HUES6 (cell line): Measurements from ENCODE around the gene TNC.

ENCODE experiments used
- H3K27ac ChIP-seq: 2 replicates; pipeline ENCODE4 v1.7.0; 2013; ENCODE audit warnings: low read depth, mild to moderate bottlenecking, low read length, inconsistent platforms
- H3K27me3 ChIP-seq: 2 replicates; pipeline ENCODE4 v1.6.1; 2013; ENCODE audit warnings: low read length; ENCODE audit not compliant: control insufficient read depth, insufficient read depth
- H3K36me3 ChIP-seq: 2 replicates; pipeline ENCODE4 v1.6.1; 2013; ENCODE audit warnings: low read length; ENCODE audit not compliant: control insufficient read depth, insufficient read depth
- H3K4me1 ChIP-seq: 2 replicates; pipeline ENCODE4 v1.6.1; 2013; ENCODE audit warnings: low read length; ENCODE audit not compliant: control insufficient read depth, insufficient read depth
- H3K4me3 ChIP-seq: 2 replicates; pipeline ENCODE4 v1.5.1; 2013; ENCODE audit warnings: low read depth, low read length
- H3K9ac ChIP-seq: one replicate; pipeline ENCODE4 v1.6.1; 2013; ENCODE audit warnings: mild to moderate bottlenecking, low read length
- H3K9me3 ChIP-seq: 2 replicates; pipeline ENCODE4 v1.6.1; 2013; ENCODE audit warnings: low read depth, low read length; ENCODE audit not compliant: control insufficient read depth, insufficient read depth

The TNC gene

DNA sequence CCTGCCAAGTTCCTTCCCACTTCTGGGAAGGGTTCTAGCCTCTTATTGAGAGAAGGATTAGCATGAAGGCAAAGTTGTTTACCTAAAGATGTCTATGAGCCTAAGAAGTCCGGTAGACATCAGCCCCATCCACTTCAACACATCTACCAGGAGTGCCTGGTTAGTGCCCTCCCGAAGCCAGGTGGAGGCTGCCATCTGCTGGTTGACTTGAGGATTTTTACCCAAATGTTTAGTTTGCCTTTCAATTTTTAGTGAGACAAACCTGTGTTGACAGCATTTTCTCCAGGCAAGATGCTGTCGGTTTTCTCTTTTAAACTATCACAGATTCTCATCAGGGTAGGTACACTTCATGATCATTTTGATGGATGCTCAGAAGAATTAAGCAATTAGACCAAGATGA lies 104.0 kb downstream of the TNC start:
- H3K9me3 ChIP-seq: no peaks in the 10 kb centered on the region
- no peak overlapping the region for H3K9ac ChIP-seq
- H3K4me3 ChIP-seq: no peak overlapping the region
- H3K27me3 ChIP-seq: 0 out of 2 replicates have a peak, but pooled peaks cover 3% of the 10 kb centered on the region
- H3K4me1 ChIP-seq: no peaks in the 10 kb centered on the region; the same call in 1 of the 2 replicates
- H3K36me3 ChIP-seq: no peaks in the 10 kb centered on the region
- H3K27ac ChIP-seq: no peak overlapping the region

DNA sequence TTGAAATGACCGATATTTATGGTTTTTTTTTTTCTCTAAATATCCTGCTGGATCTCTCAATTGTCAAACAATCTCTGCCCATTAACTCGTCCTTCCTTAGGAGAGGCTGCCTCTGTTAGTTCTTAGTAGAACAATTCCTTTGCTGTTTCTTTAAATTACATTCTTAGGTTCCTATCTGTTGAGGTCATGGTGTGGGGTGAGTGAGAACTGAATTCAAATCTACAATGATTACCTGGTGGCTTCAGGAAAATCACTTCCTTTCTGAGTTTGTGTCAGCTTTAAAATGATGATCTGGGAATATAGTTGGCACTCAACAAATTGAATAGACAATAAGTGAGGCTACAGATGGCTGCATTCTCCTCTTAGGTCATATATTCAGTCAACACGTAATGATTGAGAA lies 105.5 kb downstream of the TNC start:
- H3K36me3 ChIP-seq: no peaks in the 10 kb centered on the region
- H3K9ac ChIP-seq: no peak overlapping the region
- no peaks in the 10 kb centered on the region for H3K9me3 ChIP-seq
- H3K27me3 ChIP-seq: 0 out of 2 replicates have a peak, but pooled peaks cover 3% of the 10 kb centered on the region
- H3K4me1 ChIP-seq: no peaks in the 10 kb centered on the region; the same call in 1 of the 2 replicates
- no peak overlapping the region for H3K4me3 ChIP-seq
- no peak overlapping the region for H3K27ac ChIP-seq

GRCh38 chr9:115010874-115011273 lies 107.1 kb downstream of the TNC start:
- Histone ChIP-seq H3K27ac (no peak overlapping the region), H3K4me1 (no peaks in the 10 kb centered on the region; the same call in 1 of the 2 replicates)

GRCh38 chr9:115008536-115009270 lies 109.3 kb downstream of the TNC start:
- Histone ChIP-seq H3K36me3 (no peaks in the 10 kb centered on the region), H3K4me3 (no peak overlapping the region), H3K4me1 (no peaks in the 10 kb centered on the region; the same call in 1 of the 2 replicates), H3K9me3 (no peaks in the 10 kb centered on the region), H3K27ac (no peak overlapping the region), H3K27me3 (0 out of 2 replicates have a peak, but pooled peaks cover 3% of the 10 kb centered on the region), H3K9ac (no peak overlapping the region)

More at GRCh38 chr9:115010874-115011273, 107.1 kb downstream of the TNC start:
- Histone ChIP-seq H3K9me3 (no peaks in the 10 kb centered on the region), H3K27me3 (0 out of 2 replicates have a peak, but pooled peaks cover 3% of the 10 kb centered on the region), H3K36me3 (no peaks in the 10 kb centered on the region), H3K4me3 (no peak overlapping the region), H3K9ac (no peak overlapping the region)

DNA sequence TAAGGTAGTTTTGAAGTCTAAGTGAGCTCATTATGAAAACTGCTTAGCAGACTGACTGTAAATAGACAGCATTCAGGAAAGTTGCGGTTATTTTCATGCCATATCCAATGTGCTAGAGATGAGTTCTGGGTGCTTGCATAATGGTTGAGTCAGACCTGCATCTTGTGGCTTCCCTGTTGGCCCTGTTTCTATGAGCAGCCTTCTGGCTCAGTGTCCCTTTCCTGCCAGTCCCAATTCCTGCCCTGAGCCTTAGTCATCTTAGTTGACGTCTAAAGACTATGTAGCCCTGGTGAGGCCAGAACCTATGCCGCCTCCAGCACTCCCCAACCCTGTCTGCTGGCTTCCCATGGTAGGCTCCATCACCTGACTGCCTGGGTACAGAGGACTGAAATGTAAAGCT lies 111.3 kb downstream of the TNC start:
- no peak overlapping the region for H3K27ac ChIP-seq
- H3K9ac ChIP-seq: no peak overlapping the region
- H3K4me1 ChIP-seq: no peaks in the 10 kb centered on the region
- no peaks in the 10 kb centered on the region for H3K27me3 ChIP-seq
- H3K4me3 ChIP-seq: no peak overlapping the region
- H3K36me3 ChIP-seq: no peaks in the 10 kb centered on the region
- H3K9me3 ChIP-seq: no peaks in the 10 kb centered on the region

DNA sequence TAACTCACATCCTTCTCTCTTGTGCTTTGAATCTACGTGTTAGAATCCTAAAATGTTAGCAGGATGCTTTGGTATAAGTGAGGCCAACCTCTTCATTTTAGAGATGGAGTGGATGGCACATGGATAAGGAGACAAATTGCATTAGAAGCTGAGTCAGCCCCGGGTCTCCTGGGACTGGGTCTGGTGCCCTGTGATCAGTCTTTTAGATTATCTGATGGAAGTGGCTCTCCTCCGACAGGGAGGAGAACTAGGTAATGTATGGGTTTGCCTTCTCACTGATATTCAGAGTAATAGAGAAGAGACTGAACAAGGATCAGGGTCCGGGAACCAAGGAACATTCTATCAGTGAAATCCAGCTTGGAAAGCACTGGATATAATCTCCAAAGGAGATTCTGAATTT lies 112.6 kb downstream of the TNC start:
- Histone ChIP-seq H3K27ac (no peak overlapping the region), H3K9ac (no peak overlapping the region), H3K9me3 (no peaks in the 10 kb centered on the region), H3K36me3 (no peaks in the 10 kb centered on the region), H3K4me3 (no peak overlapping the region), H3K27me3 (no peaks in the 10 kb centered on the region), H3K4me1 (no peaks in the 10 kb centered on the region)

DNA sequence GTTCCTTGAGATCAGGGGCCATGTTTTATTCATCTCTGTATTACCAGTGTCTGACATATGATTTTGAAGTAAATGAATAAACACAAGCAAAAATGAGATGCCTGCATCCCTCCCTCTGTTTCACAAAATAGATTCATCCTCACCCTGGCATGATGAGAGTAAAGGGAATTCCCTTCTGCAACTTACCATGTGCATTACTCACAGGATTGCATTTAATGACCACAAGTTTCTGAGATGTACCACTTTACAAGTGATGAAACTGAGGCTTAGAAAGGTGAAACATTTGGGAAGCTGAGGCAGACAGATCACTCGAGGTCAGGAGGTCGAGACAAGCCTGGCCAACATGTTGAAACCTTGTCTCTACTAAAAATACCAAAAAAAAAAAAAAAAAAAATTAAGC lies 113.4 kb downstream of the TNC start:
- H3K4me3 ChIP-seq: no peak overlapping the region
- no peaks in the 10 kb centered on the region for H3K27me3 ChIP-seq
- no peaks in the 10 kb centered on the region for H3K36me3 ChIP-seq
- no peaks in the 10 kb centered on the region for H3K9me3 ChIP-seq
- H3K27ac ChIP-seq: no peak overlapping the region
- H3K4me1 ChIP-seq: no peaks in the 10 kb centered on the region
- H3K9ac ChIP-seq: no peak overlapping the region

DNA sequence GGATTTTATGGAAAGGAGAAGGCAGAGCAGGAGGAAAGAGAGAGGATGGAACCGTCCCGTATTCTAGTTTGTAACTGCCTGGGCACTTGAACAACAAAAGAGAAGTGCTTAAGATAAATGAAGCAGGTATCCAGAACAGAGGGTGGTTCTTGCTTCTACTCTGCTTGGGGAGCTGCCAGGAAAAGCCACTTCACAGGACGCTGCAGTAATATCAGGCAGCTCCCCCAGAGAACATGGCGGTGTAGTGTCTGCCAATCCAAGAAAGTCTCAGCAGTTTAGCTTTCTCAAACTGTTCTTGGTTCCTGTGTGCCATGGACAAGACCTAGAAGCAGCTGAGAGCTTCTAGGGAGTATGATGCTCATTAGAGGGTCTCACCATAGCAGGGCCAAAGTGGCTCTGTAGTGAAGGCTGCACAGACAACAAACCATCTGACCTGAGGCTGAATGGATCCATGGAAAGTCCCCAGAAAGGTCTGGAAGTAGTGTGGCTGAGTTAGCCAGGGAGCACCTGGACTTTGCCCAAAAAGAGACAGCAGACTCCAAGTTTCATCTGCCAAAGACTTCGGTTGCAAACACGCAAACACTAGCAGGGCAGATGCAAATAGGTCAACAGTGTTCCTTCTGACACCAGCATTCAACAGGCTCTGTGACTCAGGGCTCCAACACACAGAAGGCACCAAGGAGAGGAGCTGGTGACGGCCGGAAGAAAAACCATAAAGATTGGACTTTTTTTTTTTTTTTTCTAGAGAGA lies 115.4 kb downstream of the TNC start:
- Histone ChIP-seq H3K4me1 (no peaks in the 10 kb centered on the region), H3K4me3 (no peak overlapping the region), H3K9me3 (no peaks in the 10 kb centered on the region), H3K9ac (no peak overlapping the region), H3K27me3 (no peaks in the 10 kb centered on the region), H3K27ac (no peak overlapping the region), H3K36me3 (no peaks in the 10 kb centered on the region)

- Histone ChIP-seq H3K9me3 (no peaks in the 10 kb centered on the region), H3K36me3 (no peaks in the 10 kb centered on the region), H3K4me1 (no peaks in the 10 kb centered on the region)
Measured at GRCh38 chr9:115000217-115000639, 117.7 kb downstream of the TNC start.

DNA sequence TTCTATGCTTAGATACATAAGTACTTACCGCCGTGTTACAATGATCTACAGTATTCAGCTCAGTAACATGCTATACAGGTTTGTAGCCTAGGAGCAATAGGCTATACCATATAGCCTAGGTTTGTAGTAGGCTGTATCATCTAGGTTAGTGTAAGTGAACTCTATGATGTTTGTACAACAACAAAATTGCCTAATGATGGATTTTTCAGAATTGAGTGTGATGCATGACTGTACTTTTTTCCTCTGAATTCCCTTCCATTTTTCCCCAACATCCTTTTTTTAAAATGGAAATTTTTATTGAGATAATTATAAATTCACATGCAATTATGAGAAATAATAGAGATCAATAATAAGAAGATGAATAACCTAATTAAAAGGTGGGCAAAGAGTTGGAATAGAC lies 119.6 kb downstream of the TNC start:
- no peaks in the 10 kb centered on the region; the same call in 1 of the 2 replicates for H3K27me3 ChIP-seq
- H3K9ac ChIP-seq: no peak overlapping the region
- H3K27ac ChIP-seq: no peak overlapping the region
- no peaks in the 10 kb centered on the region for H3K4me1 ChIP-seq
- H3K4me3 ChIP-seq: no peak overlapping the region
- H3K9me3 ChIP-seq: no peaks in the 10 kb centered on the region
- H3K36me3 ChIP-seq: no peaks in the 10 kb centered on the region

More at GRCh38 chr9:115000217-115000639, 117.7 kb downstream of the TNC start:
- Histone ChIP-seq H3K27me3 (no peaks in the 10 kb centered on the region; the same call in 1 of the 2 replicates), H3K9ac (no peak overlapping the region), H3K27ac (no peak overlapping the region), H3K4me3 (no peak overlapping the region)

DNA sequence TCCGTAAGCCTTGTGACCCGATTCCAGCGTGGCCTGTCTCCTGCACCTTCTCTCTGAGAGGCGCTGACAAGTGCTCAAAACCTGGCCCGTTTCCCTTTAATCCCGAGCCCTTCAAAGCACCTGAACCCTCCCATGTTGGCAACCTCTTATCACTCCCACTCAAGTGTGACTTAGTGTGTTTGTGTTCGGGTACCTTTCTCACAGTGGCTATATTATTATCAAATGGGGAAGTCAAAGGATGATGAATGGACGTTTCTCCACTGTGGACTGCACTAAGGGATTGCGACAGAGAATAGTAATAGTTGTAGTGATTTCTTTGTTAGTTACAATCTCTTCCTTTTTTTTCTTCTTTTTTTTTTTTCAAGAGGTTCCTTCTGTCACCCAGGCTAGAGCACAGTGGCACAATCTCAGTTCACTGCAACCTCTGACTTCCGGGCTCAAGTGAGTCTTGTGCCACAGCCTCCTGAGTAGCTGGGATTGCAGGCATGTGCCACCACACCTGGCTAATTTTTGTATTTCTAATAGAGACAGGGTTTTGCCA lies 122.2 kb downstream of the TNC start:
- H3K4me1 ChIP-seq: no peaks in the 10 kb centered on the region
- no peaks in the 10 kb centered on the region for H3K36me3 ChIP-seq
- no peak overlapping the region for H3K4me3 ChIP-seq
- no peak overlapping the region for H3K27ac ChIP-seq
- peaks cover 4% of the 10 kb centered on the region; the same call in 1 of the 2 replicates for H3K27me3 ChIP-seq
- H3K9ac ChIP-seq: no peak overlapping the region
- H3K9me3 ChIP-seq: no peaks in the 10 kb centered on the region
